DND-41 (cell line): ENCODE data around the gene CCNY.

Source experiments
- EZH2 ChIP-seq: IDR thresholded peaks from 3 replicates; pipeline ENCODE4 v1.6.1; 2012; ENCODE audit warnings: borderline replicate concordance, low read depth, mild to moderate bottlenecking, moderate library complexity, low read length, inconsistent platforms; ENCODE audit not compliant: severe bottlenecking
- TF ChIP-seq, protein P1 (sequence below): IDR thresholded peaks from 2 replicates; pipeline ENCODE4 v1.5.1; 2012; ENCODE audit warnings: borderline replicate concordance, low read length, moderate library complexity, mild to moderate bottlenecking; ENCODE audit not compliant: poor library complexity, severe bottlenecking; ENCODE audit errors: extremely low read depth

DNA sequence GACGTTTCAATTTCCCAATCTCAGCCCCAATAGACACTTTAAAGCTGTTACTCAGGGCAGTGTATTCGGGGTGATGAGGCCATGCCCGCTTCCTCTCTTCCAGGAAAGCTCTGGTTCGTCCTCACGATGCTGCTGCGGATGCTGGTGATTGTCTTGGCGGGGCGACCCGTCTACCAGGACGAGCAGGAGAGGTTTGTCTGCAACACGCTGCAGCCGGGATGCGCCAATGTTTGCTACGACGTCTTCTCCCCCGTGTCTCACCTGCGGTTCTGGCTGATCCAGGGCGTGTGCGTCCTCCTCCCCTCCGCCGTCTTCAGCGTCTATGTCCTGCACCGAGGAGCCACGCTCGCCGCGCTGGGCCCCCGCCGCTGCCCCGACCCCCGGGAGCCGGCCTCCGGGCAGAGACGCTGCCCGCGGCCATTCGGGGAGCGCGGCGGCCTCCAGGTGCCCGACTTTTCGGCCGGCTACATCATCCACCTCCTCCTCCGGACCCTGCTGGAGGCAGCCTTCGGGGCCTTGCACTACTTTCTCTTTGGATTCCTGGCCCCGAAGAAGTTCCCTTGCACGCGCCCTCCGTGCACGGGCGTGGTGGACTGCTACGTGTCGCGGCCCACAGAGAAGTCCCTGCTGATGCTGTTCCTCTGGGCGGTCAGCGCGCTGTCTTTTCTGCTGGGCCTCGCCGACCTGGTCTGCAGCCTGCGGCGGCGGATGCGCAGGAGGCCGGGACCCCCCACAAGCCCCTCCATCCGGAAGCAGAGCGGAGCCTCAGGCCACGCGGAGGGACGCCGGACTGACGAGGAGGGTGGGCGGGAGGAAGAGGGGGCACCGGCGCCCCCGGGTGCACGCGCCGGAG is 271.4 kb downstream of the CCNY start:
- TF ChIP-seq, protein P1, sequence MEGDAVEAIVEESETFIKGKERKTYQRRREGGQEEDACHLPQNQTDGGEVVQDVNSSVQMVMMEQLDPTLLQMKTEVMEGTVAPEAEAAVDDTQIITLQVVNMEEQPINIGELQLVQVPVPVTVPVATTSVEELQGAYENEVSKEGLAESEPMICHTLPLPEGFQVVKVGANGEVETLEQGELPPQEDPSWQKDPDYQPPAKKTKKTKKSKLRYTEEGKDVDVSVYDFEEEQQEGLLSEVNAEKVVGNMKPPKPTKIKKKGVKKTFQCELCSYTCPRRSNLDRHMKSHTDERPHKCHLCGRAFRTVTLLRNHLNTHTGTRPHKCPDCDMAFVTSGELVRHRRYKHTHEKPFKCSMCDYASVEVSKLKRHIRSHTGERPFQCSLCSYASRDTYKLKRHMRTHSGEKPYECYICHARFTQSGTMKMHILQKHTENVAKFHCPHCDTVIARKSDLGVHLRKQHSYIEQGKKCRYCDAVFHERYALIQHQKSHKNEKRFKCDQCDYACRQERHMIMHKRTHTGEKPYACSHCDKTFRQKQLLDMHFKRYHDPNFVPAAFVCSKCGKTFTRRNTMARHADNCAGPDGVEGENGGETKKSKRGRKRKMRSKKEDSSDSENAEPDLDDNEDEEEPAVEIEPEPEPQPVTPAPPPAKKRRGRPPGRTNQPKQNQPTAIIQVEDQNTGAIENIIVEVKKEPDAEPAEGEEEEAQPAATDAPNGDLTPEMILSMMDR = no peak
- no peak for TF ChIP-seq EZH2
